HCT116 (cell line): ENCODE measurements around the gene PRC1. TPM values are rescaled to one million over a fixed set of nuclear protein-coding genes. Genes with fewer than 3 reads are reported as not detected.

Source experiments
- ATAC-seq: fragments of 200-7000 bp; cut with Tn5 transposase; 2 replicates; pipeline ENCODE4 v1.9.1; 2020; ENCODE audit warnings: mild to moderate bottlenecking, moderate library complexity
- BruUV-seq: library from RNA; stranded (reverse); fragments of 400-500 nt; replicated peaks from 2 replicates; lab custom pipeline; 2021; lab: Mats Ljungman, UMichigan
- CTCF ChIA-PET: fragments of 300-600 bp; sonication (Branson Sonifier 250); formaldehyde crosslinking; loops from one replicate; lab custom pipeline; 2021; ENCODE audit warnings: antibody characterized with exemption; lab: Charles Lee
- POLR2A ChIA-PET: fragments of 300-600, 350-600 bp; sonication (Branson Sonifier 250); formaldehyde crosslinking; loops from one replicate; lab custom pipeline; 2021; ENCODE audit warnings: antibody characterized with exemption; lab: Charles Lee
- RAD21 ChIA-PET, 2 experiments: fragments of 300-600 bp; sonication (Branson Sonifier 250); formaldehyde crosslinking; loops; one replicate each; lab custom pipeline; 2023; ENCODE audit warnings: low total read pairs in 2 of 2; ENCODE audit not compliant: uncharacterized antibody in 2 of 2, unreplicated experiment in 2 of 2, low non-redundant PET in 1 of 2; lab: Charles Lee
- DNase-seq: peaks from one replicate; pipeline ENCODE4 v3.0.0-alpha.2; 2010; ENCODE audit warnings: low read depth, low spot score
- H2AFZ ChIP-seq: fragments of 200-600 bp; shearing (Covaris generic), sonication (generic); 2 replicates; pipeline ENCODE4 v1.6.1; 2017; ENCODE audit warnings: low read depth, mixed run types, mixed read lengths, antibody characterized with exemption, low read length; ENCODE audit not compliant: poor library complexity, severe bottlenecking
- H3K27ac ChIP-seq: 2 replicates; pipeline ENCODE4 v1.5.1; 2012; ENCODE audit warnings: low read depth, low read length
- H3K27me3 ChIP-seq: fragments of 200-600 bp; sonication (generic); 2 replicates; pipeline ENCODE4 v1.6.1; 2016; ENCODE audit warnings: mixed run types, low read length, mixed read lengths; ENCODE audit not compliant: insufficient read depth
- H3K36me3 ChIP-seq, 2 experiments: fragments of 200-500 bp in 1 of 2; fragments of 200-600 bp in 1 of 2; sonication (Bioruptor generic) in 1 of 2; sonication (generic) in 1 of 2; 2 replicates each; pipeline versions ENCODE4 v1.5.1 to v1.6.1; 2014 to 2016; ENCODE audit warnings: low read length in 2 of 2, inconsistent platforms in 1 of 2, mixed read lengths in 1 of 2, mixed run types in 1 of 2; ENCODE audit not compliant: insufficient read depth in 2 of 2, control insufficient read depth in 1 of 2
- H3K4me1 ChIP-seq, 2 experiments: fragments of 200-600 bp in 1 of 2; sonication (generic) in 1 of 2; 2 replicates each; pipeline versions ENCODE4 v1.5.1 to v1.6.1; 2012 to 2017; ENCODE audit warnings: low read length in 2 of 2, inconsistent platforms in 1 of 2, mild to moderate bottlenecking in 1 of 2, mixed read lengths in 1 of 2, mixed run types in 1 of 2, moderate library complexity in 1 of 2; ENCODE audit not compliant: insufficient read depth in 2 of 2, control insufficient read depth in 1 of 2
- H3K4me2 ChIP-seq: fragments of 200-600 bp; sonication (generic); 2 replicates; pipeline ENCODE4 v1.6.1; 2017; ENCODE audit warnings: mixed run types, low read length, mixed read lengths
- H3K4me3 ChIP-seq, 2 experiments: fragments of 200-600 bp in 1 of 2; sonication (generic) in 1 of 2; replicated peaks in 1 of 2; 2 replicates each; pipeline ENCODE4 v1.5.1; 2011 to 2016; ENCODE audit warnings: low read length in 2 of 2, control low read depth in 1 of 2, low read depth in 1 of 2, mild to moderate bottlenecking in 1 of 2, mixed read lengths in 1 of 2, mixed run types in 1 of 2
- H3K79me2 ChIP-seq: fragments of 200-600 bp; sonication (generic); 2 replicates; pipeline ENCODE4 v1.6.1; 2017; ENCODE audit warnings: mild to moderate bottlenecking, mixed run types, low read length, moderate library complexity, mixed read lengths; ENCODE audit not compliant: insufficient read depth
- H3K9ac ChIP-seq: fragments of 200-600 bp; sonication (generic); 2 replicates; pipeline ENCODE4 v1.6.1; 2016; ENCODE audit warnings: low read length, mixed read lengths
- H3K9me2 ChIP-seq: fragments of 200-600 bp; sonication (generic), shearing (Covaris generic); 2 replicates; pipeline ENCODE4 v1.6.1; 2017; ENCODE audit warnings: mixed run types, mild to moderate bottlenecking, moderate library complexity; ENCODE audit not compliant: insufficient read depth
- H3K9me3 ChIP-seq, 2 experiments: fragments of 200-500 bp in 1 of 2; fragments of 200-600 bp in 1 of 2; sonication (Bioruptor generic) in 1 of 2; sonication (generic) in 1 of 2; 2 replicates each; pipeline ENCODE4 v1.6.1; 2014 to 2017; ENCODE audit warnings: low read length in 2 of 2, mixed read lengths in 2 of 2, inconsistent platforms in 1 of 2, low read depth in 1 of 2, mild to moderate bottlenecking in 1 of 2, mixed run types in 1 of 2, moderate library complexity in 1 of 2; ENCODE audit not compliant: control insufficient read depth in 1 of 2, insufficient read depth in 1 of 2
- H4K20me1 ChIP-seq: fragments of 200-600 bp; sonication (generic), shearing (Covaris generic); 2 replicates; pipeline ENCODE4 v1.6.1; 2017; ENCODE audit warnings: mixed run types, mild to moderate bottlenecking, moderate library complexity; ENCODE audit not compliant: insufficient read depth
- CBX3 ChIP-seq: IDR thresholded peaks from 2 replicates; pipeline ENCODE4 v1.6.1; 2012; ENCODE audit warnings: low read depth
- EGR1 ChIP-seq: IDR thresholded peaks from 2 replicates; pipeline ENCODE4 v1.6.1; 2012; ENCODE audit warnings: low read depth
- ELF1 ChIP-seq: IDR thresholded peaks from 2 replicates; pipeline ENCODE4 v1.6.1; 2012; ENCODE audit warnings: low read depth, borderline replicate concordance
- EZH2 ChIP-seq: fragments of 200-600 bp; sonication (generic); IDR thresholded peaks from 2 replicates; pipeline ENCODE4 v1.6.1; 2017; ENCODE audit warnings: antibody characterized with exemption, mixed run types
- EZH2phosphoT487 ChIP-seq: fragments of 200-600 bp; IDR thresholded peaks from 2 replicates; pipeline ENCODE4 v1.6.1; 2018; ENCODE audit warnings: antibody characterized with exemption, borderline replicate concordance
- FOSL1 ChIP-seq: IDR thresholded peaks from 2 replicates; pipeline ENCODE4 v1.6.1; 2012; ENCODE audit warnings: low read depth
- POLR2A ChIP-seq: IDR thresholded peaks from 2 replicates; pipeline ENCODE4 v1.7.0; 2011; ENCODE audit warnings: borderline replicate concordance; ENCODE audit not compliant: insufficient read depth, insufficient read length; ENCODE audit errors: extremely low read depth
- POLR2AphosphoS5 ChIP-seq: IDR thresholded peaks from 2 replicates; pipeline ENCODE4 v1.6.1; 2011; ENCODE audit warnings: mild to moderate bottlenecking, low read depth, low read length, moderate library complexity
- RAD21 ChIP-seq: IDR thresholded peaks from 2 replicates; pipeline ENCODE4 v1.6.1; 2012; ENCODE audit warnings: low read depth, mild to moderate bottlenecking
- SIN3A ChIP-seq: IDR thresholded peaks from 2 replicates; pipeline ENCODE4 v1.6.1; 2012; ENCODE audit warnings: low read depth
- SRF ChIP-seq: IDR thresholded peaks from 2 replicates; pipeline ENCODE4 v1.6.1; 2012; ENCODE audit warnings: low read depth
- YY1 ChIP-seq: IDR thresholded peaks from 2 replicates; pipeline ENCODE4 v1.6.1; 2011; ENCODE audit warnings: low read length, low read depth, moderate library complexity, mild to moderate bottlenecking; ENCODE audit not compliant: insufficient replicate concordance; ENCODE audit errors: extremely low read depth
- ZNF274 ChIP-seq: fragments of 200-500 bp; sonication (Bioruptor generic); IDR thresholded peaks from 2 replicates; pipeline ENCODE4 v1.6.1; 2014; ENCODE audit warnings: mild to moderate bottlenecking, low read depth, low read length, inconsistent platforms
- intact Hi-C: fragments of 100-400 bp; cut with micrococcal nuclease; formaldehyde crosslinking; loops from 2 replicates; pipeline ENCODE4 v1.10.0; 2022
- total RNA-seq: library from RNA; stranded (reverse); gene quantifications from one replicate; pipeline ENCODE4 v1.2.1, GENCODE V29; 2021; ENCODE audit not compliant: unreplicated experiment
- TF ChIP-seq, protein P1 (sequence below): IDR thresholded peaks from 2 replicates; pipeline ENCODE4 v1.6.1; 2011; ENCODE audit warnings: mild to moderate bottlenecking, low read length, moderate library complexity; ENCODE audit not compliant: insufficient replicate concordance; ENCODE audit errors: extremely low read depth
- TF ChIP-seq, protein P2 (sequence below): IDR thresholded peaks from 2 replicates; pipeline ENCODE4 v1.6.1; 2012; ENCODE audit warnings: low read depth
- TF ChIP-seq, protein P3 (sequence below): IDR thresholded peaks from 2 replicates; pipeline ENCODE4 v1.6.1; 2012

The PRC1 gene
- total RNA-seq, 1 experiment from 2014 or later = 186 TPM

GRCh38 chr15:90933301-90933700 lies 61.0 kb downstream of the PRC1 start:
- H3K27ac ChIP-seq = no peak overlapping the region; the same call in 1 of the 2 replicates
- ATAC-seq = no peak
- no peak overlapping the region for H3K9ac ChIP-seq
- no peak overlapping the region for H3K4me2 ChIP-seq
- no peaks in the 10 kb centered on the region for H3K9me2 ChIP-seq
- H4K20me1 ChIP-seq = no peaks in the 10 kb centered on the region
- no peak overlapping the region for H3K4me3 ChIP-seq
- peaks cover 25% of the 10 kb centered on the region; the same call in 1 of the 2 replicates for H3K79me2 ChIP-seq
- H3K4me1 ChIP-seq = peaks cover 20 to 53% of the 10 kb centered on the region in 2 experiments; a peak in 3 of 4 replicates
- intact Hi-C loops = loop anchor here (5.0 kb wide), 1 partner anchor 99 kb away; no protein-coding TSS in a partner anchor
- TF ChIP-seq, protein P1, sequence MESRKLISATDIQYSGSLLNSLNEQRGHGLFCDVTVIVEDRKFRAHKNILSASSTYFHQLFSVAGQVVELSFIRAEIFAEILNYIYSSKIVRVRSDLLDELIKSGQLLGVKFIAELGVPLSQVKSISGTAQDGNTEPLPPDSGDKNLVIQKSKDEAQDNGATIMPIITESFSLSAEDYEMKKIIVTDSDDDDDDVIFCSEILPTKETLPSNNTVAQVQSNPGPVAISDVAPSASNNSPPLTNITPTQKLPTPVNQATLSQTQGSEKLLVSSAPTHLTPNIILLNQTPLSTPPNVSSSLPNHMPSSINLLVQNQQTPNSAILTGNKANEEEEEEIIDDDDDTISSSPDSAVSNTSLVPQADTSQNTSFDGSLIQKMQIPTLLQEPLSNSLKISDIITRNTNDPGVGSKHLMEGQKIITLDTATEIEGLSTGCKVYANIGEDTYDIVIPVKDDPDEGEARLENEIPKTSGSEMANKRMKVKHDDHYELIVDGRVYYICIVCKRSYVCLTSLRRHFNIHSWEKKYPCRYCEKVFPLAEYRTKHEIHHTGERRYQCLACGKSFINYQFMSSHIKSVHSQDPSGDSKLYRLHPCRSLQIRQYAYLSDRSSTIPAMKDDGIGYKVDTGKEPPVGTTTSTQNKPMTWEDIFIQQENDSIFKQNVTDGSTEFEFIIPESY = no peak
- no peak for TF ChIP-seq EZH2
- TF ChIP-seq SIN3A = no peak
- TF ChIP-seq POLR2A = no peak
- TF ChIP-seq, protein P2, sequence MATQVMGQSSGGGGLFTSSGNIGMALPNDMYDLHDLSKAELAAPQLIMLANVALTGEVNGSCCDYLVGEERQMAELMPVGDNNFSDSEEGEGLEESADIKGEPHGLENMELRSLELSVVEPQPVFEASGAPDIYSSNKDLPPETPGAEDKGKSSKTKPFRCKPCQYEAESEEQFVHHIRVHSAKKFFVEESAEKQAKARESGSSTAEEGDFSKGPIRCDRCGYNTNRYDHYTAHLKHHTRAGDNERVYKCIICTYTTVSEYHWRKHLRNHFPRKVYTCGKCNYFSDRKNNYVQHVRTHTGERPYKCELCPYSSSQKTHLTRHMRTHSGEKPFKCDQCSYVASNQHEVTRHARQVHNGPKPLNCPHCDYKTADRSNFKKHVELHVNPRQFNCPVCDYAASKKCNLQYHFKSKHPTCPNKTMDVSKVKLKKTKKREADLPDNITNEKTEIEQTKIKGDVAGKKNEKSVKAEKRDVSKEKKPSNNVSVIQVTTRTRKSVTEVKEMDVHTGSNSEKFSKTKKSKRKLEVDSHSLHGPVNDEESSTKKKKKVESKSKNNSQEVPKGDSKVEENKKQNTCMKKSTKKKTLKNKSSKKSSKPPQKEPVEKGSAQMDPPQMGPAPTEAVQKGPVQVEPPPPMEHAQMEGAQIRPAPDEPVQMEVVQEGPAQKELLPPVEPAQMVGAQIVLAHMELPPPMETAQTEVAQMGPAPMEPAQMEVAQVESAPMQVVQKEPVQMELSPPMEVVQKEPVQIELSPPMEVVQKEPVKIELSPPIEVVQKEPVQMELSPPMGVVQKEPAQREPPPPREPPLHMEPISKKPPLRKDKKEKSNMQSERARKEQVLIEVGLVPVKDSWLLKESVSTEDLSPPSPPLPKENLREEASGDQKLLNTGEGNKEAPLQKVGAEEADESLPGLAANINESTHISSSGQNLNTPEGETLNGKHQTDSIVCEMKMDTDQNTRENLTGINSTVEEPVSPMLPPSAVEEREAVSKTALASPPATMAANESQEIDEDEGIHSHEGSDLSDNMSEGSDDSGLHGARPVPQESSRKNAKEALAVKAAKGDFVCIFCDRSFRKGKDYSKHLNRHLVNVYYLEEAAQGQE = no peak
- no peak for TF ChIP-seq CBX3
- no peak for TF ChIP-seq FOSL1
- TF ChIP-seq, protein P3, sequence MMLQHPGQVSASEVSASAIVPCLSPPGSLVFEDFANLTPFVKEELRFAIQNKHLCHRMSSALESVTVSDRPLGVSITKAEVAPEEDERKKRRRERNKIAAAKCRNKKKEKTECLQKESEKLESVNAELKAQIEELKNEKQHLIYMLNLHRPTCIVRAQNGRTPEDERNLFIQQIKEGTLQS = no peak
- no peak for TF ChIP-seq EZH2phosphoT487
- no peak for TF ChIP-seq POLR2AphosphoS5
- TF ChIP-seq ZNF274 = no peak
- no peak for TF ChIP-seq YY1
- TF ChIP-seq SRF = no peak
- no peak for TF ChIP-seq EGR1
- no peak for TF ChIP-seq ELF1
- no peak for TF ChIP-seq RAD21
- RAD21 ChIA-PET = interaction anchor here in 1 of 2 experiments (0.7 kb wide), 1 partner anchor 216 kb away, joined by 3 read pairs; the partner anchor contains the start of gene BLM
- POLR2A ChIA-PET = no interaction called here
- CTCF ChIA-PET = interaction anchor here (0.9 to 6.9 kb wide), 11 partner anchors 22 to 706 kb away, joined by 3 to 70 read pairs (median 16); partner anchors contain the start of genes MAN2A2 and RCCD1
- H3K36me3 ChIP-seq = peaks cover 6% of the 10 kb centered on the region in 2 experiments; a peak in 2 of 4 replicates
- no TSS peak for BruUV-seq
- no peaks in the 10 kb centered on the region for H3K27me3 ChIP-seq
- DNase-seq = no peak
- no peak overlapping the region for H2AFZ ChIP-seq
- no peaks in the 10 kb centered on the region for H3K9me3 ChIP-seq
